GM21390 (cell line): ENCODE results near the gene AP4S1.
A peak's percentile ranks its signal among the peaks of the same experiment; 100 is the strongest.

Experiments used
- ATAC-seq: cut with Tn5 transposase; IDR thresholded peaks from one replicate; pipeline ENCODE4 v1.9.1; 2021; ENCODE audit not compliant: unreplicated experiment

AP4S1 gene, protein sequence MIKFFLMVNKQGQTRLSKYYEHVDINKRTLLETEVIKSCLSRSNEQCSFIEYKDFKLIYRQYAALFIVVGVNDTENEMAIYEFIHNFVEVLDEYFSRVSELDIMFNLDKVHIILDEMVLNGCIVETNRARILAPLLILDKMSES

DNA sequence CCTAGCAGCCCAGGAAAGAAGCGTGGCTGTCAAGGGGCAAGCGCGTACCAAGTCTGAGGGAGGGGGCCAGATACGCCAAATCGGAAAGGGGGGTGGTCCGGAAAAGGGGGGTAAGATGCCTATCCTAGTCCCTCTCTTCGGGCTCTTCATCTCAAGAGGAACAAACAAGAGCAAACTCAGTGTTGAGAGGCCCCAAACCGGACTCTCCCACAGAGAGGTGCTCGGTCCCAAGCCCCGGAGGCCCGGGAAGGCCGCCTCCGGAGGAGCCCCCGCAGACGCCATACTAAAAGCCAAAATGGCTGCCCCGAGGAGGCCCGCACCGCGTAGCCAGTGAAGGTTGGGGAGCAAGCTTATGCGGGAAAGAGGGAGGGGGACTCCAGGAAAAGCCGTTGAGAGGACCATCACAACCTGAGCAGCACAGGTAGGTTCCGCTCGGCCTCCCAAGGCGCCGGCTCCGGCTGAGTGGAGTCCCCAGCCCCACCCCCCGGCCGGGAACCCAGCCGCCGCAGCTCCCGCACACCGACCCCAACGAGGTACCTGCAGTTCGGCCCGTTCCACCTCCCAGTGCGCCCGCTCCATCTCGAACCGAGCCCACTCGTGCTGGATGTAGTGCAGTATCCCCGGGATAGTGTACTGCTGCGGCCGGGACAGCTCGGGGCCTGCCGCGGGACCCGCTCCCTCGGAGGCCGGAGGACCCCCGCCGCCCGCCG lies at the start of gene AP4S1:
Gene AP4S1, plus strand, starts transcription at position 283 of the 710 bp plus-strand sequence. CDS start 40,548 bp downstream, outside the sequence.
- peak; percentile 21 for ATAC-seq

DNA sequence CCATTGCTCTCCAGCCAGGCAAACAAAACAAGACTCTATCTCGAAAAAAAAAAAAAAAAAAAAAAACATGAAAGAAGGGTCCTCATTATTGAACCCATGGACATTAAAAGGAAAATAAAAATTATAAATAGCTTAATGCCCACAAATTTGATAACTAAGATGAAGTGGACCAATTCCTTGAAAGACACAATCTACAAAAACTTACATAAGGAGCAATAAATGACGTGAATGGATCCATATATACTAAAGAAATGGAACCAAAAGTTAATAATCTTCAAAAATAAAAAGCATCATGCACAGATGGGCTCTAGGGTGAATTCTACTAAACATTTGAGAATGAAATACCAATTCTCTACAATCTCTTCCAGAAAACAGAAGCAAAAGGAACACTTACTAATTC lies 47.7 kb upstream of the AP4S1 start:
- ATAC-seq: no peak

DNA sequence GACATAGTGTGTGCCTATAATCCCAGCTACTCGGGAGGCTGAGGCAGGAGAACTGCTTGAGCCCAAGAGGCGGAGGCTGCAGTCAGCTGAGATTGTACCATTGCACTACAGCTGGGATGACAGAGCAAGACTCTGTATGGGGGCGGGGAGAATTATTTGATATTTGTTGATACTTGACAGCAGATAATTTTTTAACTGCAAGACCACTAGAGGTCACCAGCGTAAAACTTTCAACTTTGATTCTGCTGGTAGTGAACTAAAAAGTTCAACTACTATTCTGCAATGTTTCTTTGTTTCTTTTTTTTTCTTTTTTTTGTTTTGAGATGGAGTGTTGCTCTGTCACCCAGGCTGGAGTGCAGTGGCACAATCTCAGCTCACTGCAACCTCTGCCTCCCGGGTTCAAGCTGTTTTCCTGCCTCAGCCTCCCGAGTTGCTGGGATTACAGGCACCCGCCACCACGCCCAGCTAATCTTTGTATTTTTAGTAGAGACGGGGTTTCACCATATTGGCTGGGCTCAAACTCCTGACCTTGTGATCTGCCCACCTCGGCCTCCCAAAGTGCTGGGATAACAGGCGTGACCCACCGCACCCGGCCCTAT lies 45.2 kb upstream of the AP4S1 start:
- peak; percentile 56 for ATAC-seq

DNA sequence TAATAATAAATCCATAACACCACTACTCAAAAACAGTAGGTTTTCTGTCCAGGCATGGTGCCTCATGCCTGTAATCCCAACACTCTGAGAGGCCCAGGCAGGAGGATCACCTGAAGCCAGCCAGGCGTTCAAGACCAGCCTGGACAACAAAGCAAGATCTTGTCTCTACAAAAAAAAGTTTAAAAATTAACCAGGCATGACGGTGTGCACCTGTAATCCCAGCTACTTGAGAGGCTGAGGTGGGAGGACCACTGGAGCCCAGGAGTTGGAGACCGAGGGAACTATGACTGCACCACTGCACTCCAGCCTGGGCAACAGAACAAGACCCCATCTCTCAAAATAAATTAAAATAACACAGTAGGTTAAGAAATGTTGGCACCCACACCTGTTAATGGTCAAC lies 44.5 kb upstream of the AP4S1 start:
- ATAC-seq: no peak

DNA sequence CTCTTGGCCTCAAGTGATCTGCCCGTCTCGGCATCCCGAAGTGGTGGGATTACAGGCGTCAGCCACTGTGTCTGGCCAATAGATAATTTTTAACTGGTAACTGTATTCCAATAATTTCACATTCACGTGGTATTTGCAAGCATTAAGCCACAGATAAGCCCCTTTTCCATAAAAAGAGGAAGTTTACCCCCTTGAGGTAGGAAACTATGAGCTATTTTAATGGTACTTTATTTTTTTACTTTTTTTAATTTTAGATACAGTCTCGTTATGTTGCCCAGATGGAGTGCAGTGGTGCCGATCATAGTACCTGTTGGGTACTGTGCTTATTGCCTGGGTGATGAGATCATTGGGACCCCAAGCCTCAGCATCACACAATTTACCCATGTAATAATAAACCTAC lies 42.9 kb upstream of the AP4S1 start:
- no peak for ATAC-seq

DNA sequence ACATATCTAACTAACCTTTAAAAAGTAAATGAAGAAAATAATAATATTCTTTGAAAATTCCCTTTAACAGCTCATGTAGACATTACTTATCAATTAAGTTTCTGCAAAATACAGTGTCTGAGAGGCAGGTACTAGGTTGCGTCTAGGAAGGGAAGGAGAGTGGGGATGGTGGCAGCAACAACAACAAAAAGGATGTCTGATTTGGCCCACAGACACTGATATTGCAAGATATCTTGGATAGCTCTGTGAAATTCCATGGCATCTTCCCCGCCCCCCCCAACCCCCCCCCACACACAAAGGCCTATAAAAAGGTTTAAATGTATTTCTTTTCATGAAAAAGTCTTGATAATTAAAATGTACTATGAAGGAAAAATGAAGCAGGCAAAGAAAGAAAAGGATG lies 41.6 kb upstream of the AP4S1 start:
- ATAC-seq: no peak

DNA sequence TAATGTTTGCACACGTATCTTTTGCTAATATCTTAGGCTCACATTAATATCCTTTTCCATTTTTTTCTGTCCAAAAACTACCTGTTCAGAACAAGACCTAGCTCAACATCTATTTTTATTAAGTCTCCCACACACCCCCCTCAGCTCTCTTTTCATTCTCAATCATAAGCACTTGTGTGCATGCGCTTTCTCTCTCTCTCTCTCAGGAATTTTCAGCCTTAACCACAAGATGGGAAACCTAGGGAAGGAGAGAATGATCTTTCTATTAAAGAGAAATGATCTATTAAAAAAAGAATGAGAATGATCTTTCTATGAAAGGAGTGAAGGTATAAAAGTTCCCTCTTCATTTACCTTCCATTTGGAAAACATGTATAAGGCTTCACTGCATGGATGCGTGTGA lies 39.7 kb upstream of the AP4S1 start:
- no peak for ATAC-seq

DNA sequence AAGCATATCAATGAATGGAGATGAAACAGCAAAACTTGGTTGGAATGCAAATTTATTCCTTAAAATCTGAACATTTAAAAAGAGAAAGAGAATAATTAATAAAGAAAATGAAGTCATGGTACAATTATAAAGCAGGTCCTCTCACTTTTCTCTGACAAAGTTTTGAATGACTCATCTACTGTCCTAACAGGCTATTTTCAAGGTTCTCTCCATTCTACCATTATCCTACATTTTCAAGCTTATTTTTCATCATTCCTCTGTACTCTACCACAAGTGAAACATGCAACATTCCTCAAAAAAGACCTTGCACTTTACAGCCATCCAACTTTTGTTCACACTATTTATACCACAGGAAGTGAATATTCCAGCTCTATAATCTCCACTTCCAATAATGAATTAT lies 36.9 kb upstream of the AP4S1 start:
- no peak for ATAC-seq

DNA sequence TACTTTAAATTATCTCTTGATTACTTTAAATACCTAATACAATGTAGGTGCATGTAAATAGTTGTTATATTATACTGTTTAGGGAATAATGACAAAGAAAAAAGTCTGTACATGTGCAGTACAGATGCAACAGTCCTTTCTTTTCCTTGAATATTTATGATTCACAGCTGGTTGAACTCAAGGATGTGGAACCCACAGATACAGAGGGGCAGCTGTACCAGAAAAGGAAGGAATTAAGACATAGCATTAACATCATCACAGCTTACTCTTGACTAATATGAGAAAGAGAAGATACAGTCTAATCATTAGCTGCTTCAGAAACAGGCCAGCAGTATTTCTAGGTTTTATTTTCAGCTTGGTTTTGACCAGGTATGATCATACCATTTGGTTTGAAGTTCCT lies 34.7 kb upstream of the AP4S1 start:
- no peak for ATAC-seq

DNA sequence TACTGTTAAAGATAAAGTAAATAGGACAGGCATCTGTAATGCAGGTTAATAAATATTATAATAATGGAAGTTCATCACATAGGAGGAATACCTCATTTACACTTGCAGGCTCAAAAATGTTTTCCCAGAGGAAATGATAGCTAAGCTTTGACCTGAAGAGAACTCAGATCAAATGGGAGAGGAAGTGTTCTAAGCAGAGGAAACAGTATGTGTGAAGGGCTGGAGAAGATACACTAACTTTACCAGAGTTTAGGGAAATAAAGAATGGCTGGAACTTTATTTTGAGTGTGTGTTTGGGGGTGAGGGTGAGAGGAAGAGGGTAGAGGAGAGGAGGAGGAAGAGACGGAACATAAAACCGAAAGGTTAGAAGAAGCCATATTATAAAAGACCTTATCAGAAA lies 34.0 kb upstream of the AP4S1 start:
- ATAC-seq: no peak

DNA sequence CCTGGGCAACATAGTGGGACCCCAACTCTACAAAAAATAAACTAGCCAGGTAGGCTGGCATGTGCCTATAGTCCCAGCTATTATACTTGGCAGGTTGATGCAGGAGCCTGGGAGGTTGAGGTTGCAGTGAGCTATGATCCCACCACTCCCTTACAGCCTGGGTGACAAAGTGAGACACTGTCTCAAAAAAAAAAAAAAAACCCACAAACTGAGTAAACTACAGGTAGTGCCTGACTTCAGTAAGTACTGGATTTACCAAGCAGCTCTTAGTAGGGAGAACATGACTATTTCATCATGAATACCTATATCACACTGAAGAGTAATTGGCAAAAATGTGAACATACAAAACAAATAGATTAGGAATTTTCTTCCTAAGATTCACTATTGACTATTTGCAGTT lies 32.4 kb upstream of the AP4S1 start:
- no peak for ATAC-seq

DNA sequence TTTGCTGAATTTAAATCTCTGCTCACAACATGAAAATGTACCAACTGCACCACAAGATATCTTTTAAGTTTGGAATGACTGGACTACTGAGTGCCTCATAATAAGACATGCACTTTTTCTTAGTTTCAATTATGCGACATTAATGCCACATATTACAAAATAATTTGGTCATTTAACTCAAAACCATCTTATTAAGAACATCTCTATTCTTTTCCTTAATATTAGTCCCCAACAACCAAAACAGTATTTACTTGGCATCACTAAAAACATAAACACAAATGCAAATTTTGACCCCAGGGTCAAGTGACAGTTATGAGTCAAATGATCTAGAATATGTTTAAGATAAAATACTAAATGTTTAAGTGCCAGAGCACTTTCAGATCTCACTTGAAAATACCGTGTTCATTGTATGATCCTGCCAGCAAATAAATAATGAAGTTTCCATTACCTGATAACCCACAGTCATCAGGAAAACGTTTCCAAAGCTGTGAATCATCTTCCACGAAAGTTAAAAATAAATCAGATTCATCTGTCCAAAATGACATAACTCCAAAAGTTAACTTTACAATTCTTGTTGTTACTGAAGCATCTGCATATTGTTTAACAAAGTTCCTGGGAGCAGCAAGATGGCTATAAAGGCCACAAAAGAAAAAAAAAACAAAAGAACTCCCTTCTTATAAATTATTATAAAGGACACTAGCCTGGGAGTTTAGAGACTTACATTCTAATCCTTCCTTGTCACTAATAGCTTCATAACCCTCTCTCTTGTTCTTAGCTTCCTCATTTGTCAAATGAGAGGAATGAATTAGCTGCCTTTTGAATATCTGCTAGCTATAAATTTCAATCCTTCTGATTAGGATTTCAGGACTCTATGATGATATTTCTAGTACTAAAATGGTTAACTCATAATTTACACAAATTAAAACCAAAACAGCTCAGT lies 30.5 kb upstream of the AP4S1 start:
- ATAC-seq: peak; percentile 73

DNA sequence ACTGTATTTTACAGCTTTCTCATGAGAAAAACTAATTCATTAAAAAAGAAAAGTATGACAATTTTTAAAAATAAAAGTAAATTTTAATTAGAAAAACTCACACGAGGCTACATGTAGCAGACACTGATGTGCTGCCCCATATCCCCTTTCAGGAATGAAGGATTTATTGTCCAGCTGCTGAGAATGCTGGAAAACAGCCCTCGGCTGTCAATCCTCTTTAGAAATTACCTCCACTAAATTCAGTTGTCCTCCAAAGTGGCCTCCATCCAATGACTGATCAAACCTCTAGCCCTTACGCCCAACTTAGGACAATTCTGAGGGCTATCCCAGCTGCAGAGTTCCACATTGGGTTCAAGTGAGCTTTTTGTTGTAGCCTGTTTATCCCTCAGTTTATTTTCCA lies 29.8 kb upstream of the AP4S1 start:
- no peak for ATAC-seq

DNA sequence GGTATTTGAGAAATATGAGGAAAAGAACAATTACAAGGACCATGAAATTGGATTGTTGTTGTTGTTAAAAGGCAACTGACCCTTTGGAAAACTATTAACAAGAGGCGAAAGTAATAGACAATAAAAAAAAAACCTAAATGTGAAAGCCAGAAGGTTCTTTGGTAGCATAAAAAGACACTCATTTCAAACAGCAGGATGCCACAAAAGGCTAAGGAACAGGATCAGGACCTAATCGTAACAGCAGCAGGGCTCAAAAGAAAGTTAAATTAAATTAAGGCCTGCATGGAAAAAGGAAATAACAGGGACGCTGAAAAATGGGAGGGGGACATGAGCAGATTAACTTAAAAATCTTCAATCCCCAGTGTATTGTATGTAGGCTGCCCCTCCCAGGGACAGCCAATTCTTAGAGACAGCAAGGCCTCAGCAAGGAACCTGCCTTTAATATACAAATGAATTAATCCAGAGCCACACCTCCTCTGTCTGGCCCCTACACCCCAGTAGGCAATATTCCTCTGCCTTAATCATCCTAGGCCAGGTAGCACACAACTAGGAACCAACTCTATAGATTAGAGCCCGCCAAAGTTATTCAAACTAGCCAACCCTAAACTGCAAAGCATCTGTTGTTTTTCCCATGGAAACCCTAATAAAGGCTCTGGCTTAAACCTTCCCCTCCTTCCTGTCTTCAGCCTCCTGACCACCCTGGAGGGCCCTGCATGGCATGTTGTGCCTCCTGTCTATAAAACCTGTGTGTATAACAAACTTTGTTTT lies 28.4 kb upstream of the AP4S1 start:
- no peak for ATAC-seq

DNA sequence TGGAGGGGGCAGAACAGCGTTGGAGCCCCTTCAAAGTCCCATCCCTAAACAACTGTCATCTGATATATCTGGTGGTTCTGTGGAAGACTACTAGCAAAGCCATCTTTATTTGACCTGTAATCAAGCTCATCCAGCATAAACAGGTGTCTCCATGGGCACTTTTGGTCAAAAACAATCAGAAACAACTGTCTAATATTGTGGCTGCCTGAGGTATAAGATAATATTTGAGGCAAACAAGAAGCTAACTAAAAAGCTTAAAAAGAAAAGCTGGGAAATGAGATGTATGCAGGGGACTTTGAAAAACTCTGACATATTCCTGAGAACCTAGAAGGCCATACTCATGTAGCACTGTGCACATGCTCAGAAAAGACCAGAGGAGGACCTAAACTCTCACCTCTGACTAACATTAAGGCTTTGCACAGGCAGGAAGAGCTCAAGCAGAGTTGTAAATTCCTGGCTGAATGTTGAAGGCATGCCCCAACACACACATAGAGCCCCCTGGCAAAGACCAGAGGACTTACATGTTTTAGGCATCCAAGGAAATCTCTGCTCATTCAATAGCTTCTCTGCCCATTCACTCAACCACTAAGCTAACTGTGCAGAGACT lies 27.2 kb upstream of the AP4S1 start:
- ATAC-seq: no peak

DNA sequence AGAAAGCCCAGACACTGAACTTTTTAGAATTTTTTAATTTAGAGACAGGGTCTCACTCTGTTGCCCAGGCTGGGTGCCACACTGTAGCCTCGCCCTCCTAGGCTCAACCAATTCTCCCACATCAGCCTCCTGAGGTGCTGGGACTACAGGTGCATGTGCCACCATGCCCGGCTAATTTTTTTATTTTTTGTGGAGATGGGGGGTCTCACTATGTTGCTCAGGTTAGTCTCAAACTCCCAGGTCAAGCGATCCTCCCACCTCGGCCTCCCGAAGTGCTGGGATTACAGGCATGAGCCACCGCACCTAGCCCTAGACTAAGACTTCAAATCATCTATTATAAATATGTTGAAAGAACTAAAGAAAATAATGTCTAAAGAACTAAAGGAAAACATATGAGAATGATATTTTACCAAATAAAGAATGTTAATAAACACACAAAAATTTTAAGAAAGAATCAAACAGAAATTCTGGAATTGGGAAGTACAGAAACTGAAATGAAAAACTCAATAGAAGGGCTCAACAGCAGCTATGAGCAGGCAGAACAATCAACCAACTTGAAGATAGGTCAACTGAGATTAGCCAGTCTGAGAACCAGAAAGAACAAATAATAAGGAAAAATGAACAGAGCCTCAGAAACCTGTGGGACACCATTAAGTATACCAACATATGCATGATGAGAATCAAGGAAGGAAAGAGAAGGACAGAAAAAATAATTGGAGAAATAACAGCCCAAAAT lies 26.2 kb upstream of the AP4S1 start:
- no peak for ATAC-seq

DNA sequence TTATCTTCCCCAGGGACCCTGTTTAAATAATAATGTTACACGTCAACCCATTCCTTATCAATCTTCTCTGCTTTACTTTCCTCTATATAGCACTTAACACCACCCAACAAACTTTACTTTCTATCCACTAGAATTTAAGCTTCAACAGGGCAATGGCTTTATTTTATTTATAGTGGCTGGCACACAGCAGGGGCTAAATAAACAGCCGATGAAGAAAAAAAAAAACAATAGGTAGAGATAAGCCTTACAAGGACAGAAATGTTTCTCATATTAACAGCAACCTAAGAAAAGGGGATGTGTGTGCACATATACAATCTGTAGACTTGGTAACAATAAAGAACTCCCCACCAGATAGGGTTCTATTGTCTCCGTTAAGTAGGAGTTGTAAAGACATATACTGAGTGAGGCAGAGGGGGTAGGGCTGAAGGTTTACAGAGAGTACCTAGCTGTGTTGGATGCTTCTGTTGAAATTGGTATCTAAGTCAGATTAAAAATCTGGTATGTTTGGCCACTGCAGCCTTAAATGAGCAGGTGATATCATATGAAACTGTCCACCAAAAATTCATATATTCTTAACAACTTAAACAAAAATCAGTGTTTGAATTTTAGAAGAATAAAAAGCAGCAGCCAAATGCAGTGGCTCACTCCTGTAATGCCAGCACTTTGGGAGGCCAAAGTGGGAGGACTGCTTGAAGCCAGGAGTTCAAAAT lies 24.7 kb upstream of the AP4S1 start:
- ATAC-seq: no peak

DNA sequence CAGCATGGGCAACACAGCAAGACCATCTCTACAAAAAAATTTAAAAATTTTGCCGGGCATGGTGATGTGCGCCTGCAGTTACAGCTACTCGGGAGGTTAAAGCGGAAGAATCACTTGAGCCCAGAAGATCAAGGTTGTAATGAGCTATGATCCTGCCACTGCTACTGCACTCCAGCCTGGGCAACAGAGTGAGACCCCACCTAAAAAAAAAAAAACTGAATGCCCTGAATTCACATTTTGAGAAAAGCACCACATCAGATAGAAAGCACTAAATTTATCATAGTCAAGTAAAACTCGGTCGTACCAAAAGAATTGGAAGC lies 24.1 kb upstream of the AP4S1 start:
- no peak for ATAC-seq

DNA sequence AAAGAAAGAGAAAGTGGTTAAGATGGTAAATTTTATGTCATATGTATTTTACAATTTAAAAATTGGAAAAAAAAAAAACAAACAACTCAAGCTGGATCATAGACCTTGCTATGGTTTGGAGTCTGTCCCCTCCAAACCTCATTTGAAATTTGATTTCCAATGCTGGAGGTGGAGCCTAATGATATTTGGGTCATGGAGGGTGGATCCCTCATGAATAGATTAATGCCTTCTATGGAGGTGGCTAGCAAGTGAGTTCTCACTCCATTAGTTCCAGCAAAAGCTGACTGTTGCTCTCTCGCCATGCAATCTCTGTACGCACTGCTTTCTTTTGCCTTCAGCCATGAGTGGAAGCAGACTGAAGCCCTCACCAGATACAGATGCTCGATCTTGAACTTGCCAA lies 22.2 kb upstream of the AP4S1 start:
- no peak for ATAC-seq
